Astrocyte of the cerebellum (primary cell): ENCODE data around the gene IL26.

Experiments used
- DNase-seq: peaks from one replicate; pipeline ENCODE4 v3.0.0-alpha.2; 2011; ENCODE audit warnings: low read depth
- H3K4me3 ChIP-seq: 2 replicates; pipeline ENCODE4 v1.5.1; 2011; ENCODE audit warnings: mild to moderate bottlenecking, low read depth, low read length, moderate library complexity
- in situ Hi-C: cut with HindIII; loops from 2 replicates; pipeline ENCODE4 v1.10.0; 2017; ENCODE audit warnings: low sequenced_read_pairs
- TF ChIP-seq, protein P1 (sequence below): IDR thresholded peaks from 2 replicates; pipeline ENCODE4 v1.5.1; 2012; ENCODE audit warnings: low read length, low read depth, moderate library complexity, mild to moderate bottlenecking; ENCODE audit errors: missing control alignments

The IL26 gene, protein sequence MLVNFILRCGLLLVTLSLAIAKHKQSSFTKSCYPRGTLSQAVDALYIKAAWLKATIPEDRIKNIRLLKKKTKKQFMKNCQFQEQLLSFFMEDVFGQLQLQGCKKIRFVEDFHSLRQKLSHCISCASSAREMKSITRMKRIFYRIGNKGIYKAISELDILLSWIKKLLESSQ

GRCh38 chr12:68225576-68226476 lies at the start of gene IL26:
Gene IL26 (minus strand): TSS chr12:68225810. CDS start chr12:68225756, 54 bp downstream.
- in situ Hi-C loops = loop anchor here (10.0 kb wide), 2 partner anchors 99 to 489 kb away; no protein-coding TSS in a partner anchor
- no peak within 1 kb of the TSS for H3K4me3 ChIP-seq
- TF ChIP-seq, protein P1, sequence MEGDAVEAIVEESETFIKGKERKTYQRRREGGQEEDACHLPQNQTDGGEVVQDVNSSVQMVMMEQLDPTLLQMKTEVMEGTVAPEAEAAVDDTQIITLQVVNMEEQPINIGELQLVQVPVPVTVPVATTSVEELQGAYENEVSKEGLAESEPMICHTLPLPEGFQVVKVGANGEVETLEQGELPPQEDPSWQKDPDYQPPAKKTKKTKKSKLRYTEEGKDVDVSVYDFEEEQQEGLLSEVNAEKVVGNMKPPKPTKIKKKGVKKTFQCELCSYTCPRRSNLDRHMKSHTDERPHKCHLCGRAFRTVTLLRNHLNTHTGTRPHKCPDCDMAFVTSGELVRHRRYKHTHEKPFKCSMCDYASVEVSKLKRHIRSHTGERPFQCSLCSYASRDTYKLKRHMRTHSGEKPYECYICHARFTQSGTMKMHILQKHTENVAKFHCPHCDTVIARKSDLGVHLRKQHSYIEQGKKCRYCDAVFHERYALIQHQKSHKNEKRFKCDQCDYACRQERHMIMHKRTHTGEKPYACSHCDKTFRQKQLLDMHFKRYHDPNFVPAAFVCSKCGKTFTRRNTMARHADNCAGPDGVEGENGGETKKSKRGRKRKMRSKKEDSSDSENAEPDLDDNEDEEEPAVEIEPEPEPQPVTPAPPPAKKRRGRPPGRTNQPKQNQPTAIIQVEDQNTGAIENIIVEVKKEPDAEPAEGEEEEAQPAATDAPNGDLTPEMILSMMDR = no peak
- DNase-seq = no peak

- no peak overlapping the region for H3K4me3 ChIP-seq
- TF ChIP-seq, protein P1 = no peak
- in situ Hi-C loops = no loop called here
- DNase-seq = no peak
These were observed 47.1 kb upstream of the IL26 start for GRCh38 chr12:68272732-68273131.

- in situ Hi-C loops = no loop called here
- H3K4me3 ChIP-seq = no peak overlapping the region
- no peak for DNase-seq
- TF ChIP-seq, protein P1 = no peak
These were observed 45.7 kb upstream of the IL26 start for GRCh38 chr12:68271346-68271745.

DNA sequence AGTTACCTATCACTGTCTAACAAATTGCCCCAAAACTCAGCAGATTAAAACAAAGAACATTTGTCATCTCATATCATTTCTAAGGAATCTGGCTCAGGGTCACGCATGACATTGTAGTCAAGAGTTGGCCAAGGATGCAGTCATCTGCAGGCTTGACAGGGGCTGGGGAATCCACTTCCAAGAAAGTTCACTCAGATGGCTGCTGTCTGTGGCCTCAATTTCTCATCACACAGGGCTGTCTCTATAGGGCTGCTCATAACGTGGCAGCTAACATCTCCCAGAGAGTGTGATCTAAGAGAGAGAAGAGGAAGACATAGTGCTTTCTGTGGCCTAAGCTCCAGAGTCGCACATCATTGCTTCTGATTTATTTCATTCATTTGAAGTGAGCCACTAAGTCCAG lies 44.7 kb upstream of the IL26 start:
- in situ Hi-C loops = no loop called here
- no peak overlapping the region for H3K4me3 ChIP-seq
- TF ChIP-seq, protein P1 = no peak
- DNase-seq = no peak

GRCh38 chr12:68269779-68270178 lies 44.2 kb upstream of the IL26 start:
- TF ChIP-seq, protein P1 = no peak
- in situ Hi-C loops = no loop called here
- DNase-seq = no peak
- H3K4me3 ChIP-seq = no peak overlapping the region

DNA sequence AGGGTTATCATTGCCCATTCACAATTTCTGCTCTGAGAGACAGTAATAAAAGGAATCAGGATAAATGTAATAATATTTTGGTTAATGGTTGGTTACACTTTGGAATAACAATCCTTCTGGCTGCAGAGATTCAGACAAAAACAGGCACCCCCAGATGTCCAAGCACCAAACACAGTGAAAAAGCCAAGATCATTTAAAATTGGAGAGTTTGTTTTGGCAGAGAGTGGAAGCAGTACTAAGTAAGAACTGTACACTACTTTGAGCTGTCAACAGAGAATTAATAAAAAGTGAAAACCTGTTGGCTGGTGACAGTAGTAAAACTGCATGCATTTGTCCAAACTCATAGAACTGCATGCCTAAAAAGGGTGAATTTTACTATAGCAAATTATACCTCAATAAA lies 43.4 kb upstream of the IL26 start:
- no peak for DNase-seq
- TF ChIP-seq, protein P1 = no peak
- no peak overlapping the region for H3K4me3 ChIP-seq
- in situ Hi-C loops = no loop called here
